Lung (tissue), 12 donors: ENCODE results near the gene FBN1. TPM values are rescaled to one million over a fixed set of nuclear protein-coding genes. Genes with fewer than 3 reads are reported as not detected.

ENCODE experiments used
- ATAC-seq: fragments of 200-7000 bp; cut with Tn5 transposase; one replicate; pipeline ENCODE4 v1.9.1; 2020; ENCODE audit warnings: moderate number of reproducible peaks; ENCODE audit not compliant: insufficient read depth, low FRiP score
- DNase-seq, 3 donors: peaks; one replicate each; pipeline ENCODE4 v3.0.0-alpha.2; 2013 to 2017
- H3K27ac ChIP-seq, 2 donors: one replicate each; pipeline ENCODE4 v1.5.1; 2013; ENCODE audit warnings: mild to moderate bottlenecking in 2 of 2, moderate library complexity in 2 of 2, control low read depth in 1 of 2, inconsistent platforms in 1 of 2, low read depth in 1 of 2, low read length in 1 of 2
- H3K27me3 ChIP-seq, 3 donors: one replicate each; pipeline ENCODE4 v1.5.1; 2013; ENCODE audit warnings: low read length in 2 of 3; ENCODE audit not compliant: control insufficient read depth in 3 of 3, insufficient read depth in 3 of 3
- H3K36me3 ChIP-seq, 4 donors: one replicate each; pipeline ENCODE4 v1.5.1; 2013; ENCODE audit warnings: low read length in 4 of 4, mild to moderate bottlenecking in 1 of 4, moderate library complexity in 1 of 4; ENCODE audit not compliant: control insufficient read depth in 4 of 4, insufficient read depth in 4 of 4
- H3K4me1 ChIP-seq, 5 donors: one replicate each; pipeline ENCODE4 v1.5.1; 2013; ENCODE audit warnings: low read length in 5 of 5, mild to moderate bottlenecking in 2 of 5, moderate library complexity in 1 of 5; ENCODE audit not compliant: control insufficient read depth in 5 of 5, insufficient read depth in 5 of 5
- H3K4me3 ChIP-seq: one replicate; pipeline ENCODE4 v1.5.1; 2013; ENCODE audit warnings: mild to moderate bottlenecking, control low read depth, moderate library complexity
- H3K9ac ChIP-seq, 2 donors: one replicate each; pipeline ENCODE4 v1.5.1; 2013; ENCODE audit warnings: low read length in 2 of 2, control low read depth in 1 of 2; ENCODE audit not compliant: insufficient read depth in 1 of 2
- H3K9me3 ChIP-seq, 4 donors: one replicate each; pipeline ENCODE4 v1.5.1; 2013; ENCODE audit warnings: low read length in 3 of 4, mild to moderate bottlenecking in 1 of 4, moderate library complexity in 1 of 4; ENCODE audit not compliant: control insufficient read depth in 4 of 4, insufficient read depth in 3 of 4
- WGBS, 2 donors: extraction: QIAGEN DNeasy Blood & Tissue Kit; methylation state at CpG; one replicate each; pipeline ENCODE4 v1.1.7; 2013; 5-methylcytosine and 5-hydroxymethylcytosine counted together
- polyA plus RNA-seq, 2 donors: library from polyadenylated mRNA; stranded (reverse); fragments of 200-250 nt; gene quantifications; one replicate each; pipeline ENCODE4 v1.2.1, GENCODE V29; 2013
- total RNA-seq, 2 donors: library from RNA; depleted of rRNA in 1 of 2; stranded (reverse); fragments of >200 nt in 1 of 2; gene quantifications; one replicate each; pipeline ENCODE4 v1.2.1, GENCODE V29; 2014 to 2021
- TF ChIP-seq, protein P1 (sequence below): IDR thresholded peaks from 2 replicates; pipeline ENCODE4 v1.5.1; 2012; ENCODE audit warnings: mild to moderate bottlenecking; ENCODE audit errors: control extremely low read depth, extremely low read depth
- donor health status: control.
- donor health status: control.
- donor health status: Bipolar disorder and iron deficiency.
- donor health status: healthy.
- donor health status: DM: yes; HTN: yes; CAD: no.

The FBN1 gene
- total and polyA plus RNA-seq, 4 donors: 6.0 to 170 (median 60.8) TPM

DNA sequence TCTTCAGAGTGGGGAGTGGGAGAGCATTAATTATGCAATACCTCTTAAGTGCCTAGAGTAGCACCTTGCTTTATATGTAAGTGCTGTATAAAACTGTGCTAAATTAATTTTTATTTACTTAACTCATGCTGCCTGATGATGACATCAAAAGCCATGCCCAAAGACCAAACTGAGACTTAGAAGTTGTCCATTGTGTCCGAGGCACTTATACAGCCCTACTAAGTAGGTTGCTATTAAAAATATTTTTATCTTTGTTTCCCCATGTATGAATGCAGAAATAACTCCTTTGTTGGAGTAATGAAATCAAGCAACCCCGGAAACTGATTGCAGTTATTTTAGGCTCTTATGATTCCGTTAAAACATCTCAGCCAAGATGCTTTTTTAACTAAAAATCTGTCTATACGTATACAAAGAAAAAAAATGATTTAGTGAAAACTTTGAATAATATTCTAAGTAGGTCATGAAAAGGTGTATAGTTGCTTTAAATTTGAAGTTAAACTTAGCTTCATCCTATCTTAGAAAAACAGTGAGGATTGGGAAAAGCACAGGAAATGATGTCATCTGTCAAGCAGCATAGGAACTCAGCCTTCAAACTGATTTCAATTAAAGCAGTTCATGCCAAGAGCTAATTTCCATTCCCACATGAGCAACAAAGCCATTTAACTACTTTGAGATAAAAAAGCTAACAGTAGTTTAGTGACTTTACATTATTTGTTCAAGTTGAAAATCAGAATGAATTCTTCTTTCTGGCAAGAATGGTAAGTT lies 43.0 kb downstream of the FBN1 start:
- Histone ChIP-seq H3K36me3 (peaks cover 0 to 20% (median 9%) of the 10 kb centered on the region in 4 donors), H3K27me3 (no peaks in the 10 kb centered on the region), H3K4me3 (no peak overlapping the region), H3K9ac (no peak overlapping the region), H3K9me3 (peaks cover 0 to 2% (median 0%) of the 10 kb centered on the region in 4 donors), H3K27ac (peak overlapping the region in 1 of 2 donors; percentile 23), H3K4me1 (peaks cover 0 to 11% (median 0%) of the 10 kb centered on the region in 5 donors)
- ATAC-seq: no peak
- TF ChIP-seq, protein P1, sequence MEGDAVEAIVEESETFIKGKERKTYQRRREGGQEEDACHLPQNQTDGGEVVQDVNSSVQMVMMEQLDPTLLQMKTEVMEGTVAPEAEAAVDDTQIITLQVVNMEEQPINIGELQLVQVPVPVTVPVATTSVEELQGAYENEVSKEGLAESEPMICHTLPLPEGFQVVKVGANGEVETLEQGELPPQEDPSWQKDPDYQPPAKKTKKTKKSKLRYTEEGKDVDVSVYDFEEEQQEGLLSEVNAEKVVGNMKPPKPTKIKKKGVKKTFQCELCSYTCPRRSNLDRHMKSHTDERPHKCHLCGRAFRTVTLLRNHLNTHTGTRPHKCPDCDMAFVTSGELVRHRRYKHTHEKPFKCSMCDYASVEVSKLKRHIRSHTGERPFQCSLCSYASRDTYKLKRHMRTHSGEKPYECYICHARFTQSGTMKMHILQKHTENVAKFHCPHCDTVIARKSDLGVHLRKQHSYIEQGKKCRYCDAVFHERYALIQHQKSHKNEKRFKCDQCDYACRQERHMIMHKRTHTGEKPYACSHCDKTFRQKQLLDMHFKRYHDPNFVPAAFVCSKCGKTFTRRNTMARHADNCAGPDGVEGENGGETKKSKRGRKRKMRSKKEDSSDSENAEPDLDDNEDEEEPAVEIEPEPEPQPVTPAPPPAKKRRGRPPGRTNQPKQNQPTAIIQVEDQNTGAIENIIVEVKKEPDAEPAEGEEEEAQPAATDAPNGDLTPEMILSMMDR: no peak
- 55 to 78% methylated on average over 4 of the region's 4 CpGs for WGBS, 2 donors
- DNase-seq: peak in 2 of 3 donors; percentile 80 to 87

DNA sequence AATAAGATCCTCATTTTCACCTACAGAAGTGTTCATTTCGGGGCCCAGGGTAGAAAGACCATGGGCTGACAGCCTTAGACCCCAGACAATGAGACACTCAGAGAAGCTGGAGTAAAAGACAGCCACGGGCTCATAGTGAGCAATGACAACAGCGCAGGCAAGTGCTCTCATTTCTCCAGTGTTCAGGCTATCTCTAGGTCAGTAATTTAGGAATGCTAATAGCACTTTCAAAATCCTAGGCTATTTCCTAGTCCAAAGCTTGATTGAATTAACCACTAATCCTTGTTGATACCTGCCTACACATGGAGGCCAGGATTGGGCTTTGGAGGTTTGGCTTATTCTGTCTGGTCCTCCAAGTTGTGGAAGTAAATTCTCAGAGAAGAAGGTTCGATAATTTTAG lies 44.4 kb downstream of the FBN1 start:
- DNase-seq (no peak), ATAC-seq (no peak)
- TF ChIP-seq, protein P1: no peak
- Histone ChIP-seq H3K27ac (no peak overlapping the region), H3K27me3 (no peaks in the 10 kb centered on the region), H3K9me3 (peaks cover 0 to 2% (median 0%) of the 10 kb centered on the region in 4 donors), H3K36me3 (peaks cover 0 to 22% (median 7%) of the 10 kb centered on the region in 4 donors), H3K9ac (no peak overlapping the region), H3K4me1 (peaks cover 0 to 11% (median 0%) of the 10 kb centered on the region in 5 donors), H3K4me3 (no peak overlapping the region)
- WGBS, 2 donors: 89 to 93% methylated on average over 4 of the region's 4 CpGs

DNA sequence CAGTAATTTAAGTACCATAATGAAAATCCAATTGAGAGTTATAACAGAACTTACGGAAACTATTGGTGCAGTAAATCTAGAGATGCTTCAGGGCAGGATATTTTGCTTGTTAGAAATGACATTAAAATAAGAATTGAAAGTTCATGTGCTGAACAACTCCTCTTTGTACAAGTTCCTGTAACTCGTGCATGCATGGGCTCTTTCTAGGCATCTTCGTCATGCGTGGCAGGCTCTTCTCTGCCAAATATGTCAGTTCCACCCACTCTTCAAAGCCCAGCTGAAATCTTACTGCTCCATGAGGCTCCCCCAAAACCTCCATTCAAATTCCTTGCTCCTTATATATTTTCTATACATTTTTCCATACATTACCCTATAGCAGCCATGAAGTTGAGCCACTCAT lies 48.7 kb downstream of the FBN1 start:
- H3K4me3 ChIP-seq: no peak overlapping the region
- peaks cover 0 to 3% (median 0%) of the 10 kb centered on the region in 5 donors for H3K4me1 ChIP-seq
- WGBS, 2 donors: 65 to 81% methylated on average over 4 of the region's 4 CpGs
- ATAC-seq (no peak), DNase-seq (no peak)
- H3K36me3 ChIP-seq: peaks cover 0 to 24% (median 10%) of the 10 kb centered on the region in 4 donors
- no peaks in the 10 kb centered on the region for H3K27me3 ChIP-seq
- TF ChIP-seq, protein P1: no peak
- H3K9ac ChIP-seq: no peak overlapping the region
- H3K9me3 ChIP-seq: peaks cover 0 to 2% (median 0%) of the 10 kb centered on the region in 4 donors
- no peak overlapping the region for H3K27ac ChIP-seq
